BE2C (cell line): ENCODE data around the gene ANKS1A.

Experiments used
- DNase-seq: peaks from one replicate; pipeline ENCODE4 v3.0.0-alpha.2; 2020
- H3K27me3 ChIP-seq: fragments of 250-450 bp; sonication (Bioruptor Pico); 2 replicates; pipeline ENCODE4 v1.5.1; 2020; ENCODE audit warnings: mild to moderate bottlenecking
- H3K36me3 ChIP-seq: fragments of 250-450 bp; sonication (Bioruptor Pico); 2 replicates; pipeline ENCODE4 v1.5.1; 2020; ENCODE audit warnings: mild to moderate bottlenecking
- H3K4me1 ChIP-seq: fragments of 250-450 bp; sonication (Bioruptor Pico); 2 replicates; pipeline ENCODE4 v1.5.1; 2020
- H3K4me3 ChIP-seq: 2 replicates; pipeline ENCODE4 v1.5.1; 2011; ENCODE audit warnings: low read depth, low read length
- H3K9me3 ChIP-seq: fragments of 250-450 bp; sonication (Bioruptor Pico); 2 replicates; pipeline ENCODE4 v1.5.1; 2020
- TF ChIP-seq, protein P1 (sequence below): IDR thresholded peaks from 2 replicates; pipeline ENCODE4 v1.5.1; 2012; ENCODE audit warnings: mild to moderate bottlenecking, low read depth, low read length

The ANKS1A gene

DNA sequence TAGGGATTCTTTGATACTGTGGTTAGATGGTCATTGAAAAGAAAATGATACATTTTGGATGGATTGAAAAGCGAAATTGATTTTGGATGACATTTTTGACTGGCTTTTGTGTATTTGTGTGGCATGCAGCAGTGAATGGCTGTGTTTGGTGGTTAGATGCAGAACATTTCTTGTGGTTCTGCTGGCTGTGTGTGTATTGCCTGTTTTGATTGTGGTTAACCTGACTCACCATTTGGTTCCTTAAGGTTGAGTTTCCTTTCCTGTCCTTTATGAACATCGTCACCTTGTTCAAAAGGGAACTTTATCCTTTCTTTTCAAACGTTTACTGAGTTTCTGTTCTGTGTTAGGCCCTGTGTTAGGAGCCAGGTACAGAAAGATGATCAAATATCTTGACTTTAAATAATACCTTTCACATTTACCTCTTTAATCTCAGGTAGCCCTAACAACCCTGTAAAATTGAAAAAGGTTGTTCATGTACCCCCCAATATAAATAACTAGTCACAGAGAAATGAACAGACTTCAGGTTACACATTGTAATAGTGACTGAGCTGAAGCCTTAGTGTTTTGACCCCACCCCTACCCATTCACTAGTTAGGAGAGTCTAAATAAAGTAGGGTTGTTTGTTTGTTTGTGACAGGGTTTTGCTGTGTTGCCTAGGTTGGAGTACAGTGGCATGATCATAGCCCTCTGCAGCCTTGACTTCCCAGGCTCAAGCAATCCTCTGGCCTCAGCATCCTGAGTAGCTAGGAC is 23.8 kb downstream of the ANKS1A start:
- Histone ChIP-seq H3K4me3 (no peak overlapping the region), H3K4me1 (no peaks in the 10 kb centered on the region; the same call in 1 of the 2 replicates), H3K27me3 (no peaks in the 10 kb centered on the region), H3K9me3 (no peaks in the 10 kb centered on the region), H3K36me3 (no peaks in the 10 kb centered on the region)
- TF ChIP-seq, protein P1, sequence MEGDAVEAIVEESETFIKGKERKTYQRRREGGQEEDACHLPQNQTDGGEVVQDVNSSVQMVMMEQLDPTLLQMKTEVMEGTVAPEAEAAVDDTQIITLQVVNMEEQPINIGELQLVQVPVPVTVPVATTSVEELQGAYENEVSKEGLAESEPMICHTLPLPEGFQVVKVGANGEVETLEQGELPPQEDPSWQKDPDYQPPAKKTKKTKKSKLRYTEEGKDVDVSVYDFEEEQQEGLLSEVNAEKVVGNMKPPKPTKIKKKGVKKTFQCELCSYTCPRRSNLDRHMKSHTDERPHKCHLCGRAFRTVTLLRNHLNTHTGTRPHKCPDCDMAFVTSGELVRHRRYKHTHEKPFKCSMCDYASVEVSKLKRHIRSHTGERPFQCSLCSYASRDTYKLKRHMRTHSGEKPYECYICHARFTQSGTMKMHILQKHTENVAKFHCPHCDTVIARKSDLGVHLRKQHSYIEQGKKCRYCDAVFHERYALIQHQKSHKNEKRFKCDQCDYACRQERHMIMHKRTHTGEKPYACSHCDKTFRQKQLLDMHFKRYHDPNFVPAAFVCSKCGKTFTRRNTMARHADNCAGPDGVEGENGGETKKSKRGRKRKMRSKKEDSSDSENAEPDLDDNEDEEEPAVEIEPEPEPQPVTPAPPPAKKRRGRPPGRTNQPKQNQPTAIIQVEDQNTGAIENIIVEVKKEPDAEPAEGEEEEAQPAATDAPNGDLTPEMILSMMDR, result no peak
- DNase-seq, result no peak

DNA sequence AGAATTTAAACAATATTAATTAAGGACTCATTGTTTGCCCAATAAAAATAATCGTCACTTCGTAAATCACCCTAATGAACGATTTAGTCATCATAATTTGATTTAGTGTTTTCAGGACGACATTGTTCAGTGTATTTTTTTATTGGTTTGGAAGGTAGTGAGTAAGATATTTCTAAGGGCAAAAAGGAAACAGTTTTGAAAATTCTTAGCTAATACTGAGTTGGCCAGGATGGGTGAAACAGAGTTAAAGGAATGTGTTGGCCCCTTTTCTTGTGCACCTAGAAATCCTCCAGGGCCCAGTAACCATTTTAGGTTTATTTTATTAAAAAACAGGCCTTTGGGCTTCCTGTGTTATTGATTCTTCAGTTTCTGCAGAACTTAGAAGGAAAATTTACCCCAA is 25.3 kb downstream of the ANKS1A start:
- Histone ChIP-seq H3K27me3 (no peaks in the 10 kb centered on the region), H3K9me3 (no peaks in the 10 kb centered on the region), H3K4me3 (no peak overlapping the region), H3K4me1 (no peaks in the 10 kb centered on the region; the same call in 1 of the 2 replicates), H3K36me3 (no peaks in the 10 kb centered on the region)
- no peak for DNase-seq
- TF ChIP-seq, protein P1, result no peak

DNA sequence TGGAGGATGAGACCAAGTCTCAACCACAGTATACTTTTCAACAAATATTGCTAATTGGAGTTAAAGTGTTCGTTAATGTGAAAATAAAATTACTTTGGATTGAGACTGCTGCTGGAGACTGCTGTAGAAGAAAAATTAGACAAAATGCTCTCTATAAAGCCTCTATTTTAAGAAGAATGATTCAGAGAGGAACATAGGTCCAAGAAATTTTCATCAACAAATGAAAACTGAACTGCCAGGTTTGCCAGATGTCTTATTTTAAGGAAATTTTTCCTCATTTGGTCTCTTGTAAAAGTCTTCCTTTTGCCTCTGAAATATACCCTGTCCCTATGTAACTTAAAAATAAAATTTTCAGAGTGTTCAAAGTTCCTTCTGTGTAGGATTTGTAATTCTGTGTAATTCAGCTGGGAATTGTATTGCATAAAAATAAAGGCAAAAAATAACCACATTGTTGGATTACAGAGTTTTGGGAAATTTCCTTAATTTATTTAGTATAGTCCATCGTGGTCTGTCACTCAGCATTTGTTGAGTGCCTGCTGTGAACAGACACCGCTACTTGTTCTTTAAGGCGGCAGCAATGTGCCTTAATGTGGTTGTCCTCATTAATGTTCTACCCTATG is 27.4 kb downstream of the ANKS1A start:
- no peak overlapping the region for H3K4me3 ChIP-seq
- H3K36me3 ChIP-seq, result no peaks in the 10 kb centered on the region
- no peaks in the 10 kb centered on the region for H3K27me3 ChIP-seq
- TF ChIP-seq, protein P1, result no peak
- no peaks in the 10 kb centered on the region; the same call in 1 of the 2 replicates for H3K4me1 ChIP-seq
- no peaks in the 10 kb centered on the region for H3K9me3 ChIP-seq
- DNase-seq, result no peak

DNA sequence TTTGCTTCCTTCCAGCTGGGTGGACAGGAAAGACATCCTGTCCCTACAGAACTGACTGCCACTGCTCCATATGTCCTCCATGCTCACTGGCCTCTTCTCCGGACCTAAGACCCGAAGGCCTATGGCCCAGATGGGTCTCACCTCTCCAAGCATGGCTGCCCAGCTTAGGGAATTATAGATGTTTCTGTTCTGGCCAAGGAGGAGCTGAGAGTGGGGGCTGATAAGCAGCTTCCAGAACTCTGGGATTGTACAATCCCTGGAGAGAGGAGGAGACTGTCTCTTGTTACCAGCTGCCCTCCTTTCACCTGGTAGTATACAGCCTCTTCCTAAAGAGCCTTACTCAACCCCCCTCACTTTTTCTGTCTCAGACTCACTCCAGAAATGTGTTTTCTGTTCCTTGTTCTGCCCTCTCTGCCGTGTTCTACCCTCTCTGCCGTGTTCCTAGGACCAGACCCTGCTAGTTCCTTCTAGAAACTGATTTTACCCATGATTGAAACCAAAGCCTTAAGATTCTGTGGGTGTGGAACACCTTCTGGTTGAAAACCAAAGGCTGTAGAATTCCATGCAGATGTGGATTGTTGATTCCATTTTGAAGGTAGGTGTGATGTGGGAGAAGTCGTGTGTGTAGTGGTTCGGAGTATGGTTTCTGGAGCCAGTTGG is 28.7 kb downstream of the ANKS1A start:
- TF ChIP-seq, protein P1, result no peak
- Histone ChIP-seq H3K4me1 (no peaks in the 10 kb centered on the region; the same call in 1 of the 2 replicates), H3K4me3 (no peak overlapping the region), H3K9me3 (no peaks in the 10 kb centered on the region), H3K27me3 (no peaks in the 10 kb centered on the region), H3K36me3 (no peaks in the 10 kb centered on the region)
- DNase-seq, result no peak

DNA sequence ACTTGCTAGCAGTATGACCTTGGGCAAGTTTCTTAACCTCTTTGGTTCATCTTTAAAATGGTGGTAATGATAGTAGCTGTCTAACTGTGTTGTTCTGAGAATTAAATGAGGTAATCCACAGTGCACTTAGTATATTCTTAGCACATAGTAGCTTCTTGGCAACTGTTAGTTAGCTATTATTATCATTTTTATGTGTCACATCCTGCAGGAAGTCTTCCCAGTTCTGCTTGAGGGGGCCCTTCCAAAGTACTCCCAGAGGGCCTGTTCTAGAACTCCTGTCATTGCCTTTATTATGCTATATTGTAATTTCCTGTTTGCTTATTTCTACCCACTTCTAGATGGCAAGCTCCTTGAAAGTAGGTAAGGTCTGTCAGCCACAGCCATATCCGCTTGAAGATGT is 30.6 kb downstream of the ANKS1A start:
- Histone ChIP-seq H3K4me3 (no peak overlapping the region), H3K9me3 (no peaks in the 10 kb centered on the region), H3K27me3 (no peaks in the 10 kb centered on the region), H3K4me1 (no peaks in the 10 kb centered on the region; the same call in 1 of the 2 replicates), H3K36me3 (no peaks in the 10 kb centered on the region)
- no peak for DNase-seq
- TF ChIP-seq, protein P1, result no peak
